GM12892 (cell line): ENCODE results near the gene VSIR.
A peak's percentile ranks its signal among the peaks of the same experiment; 100 is the strongest.

Experiments
- DNase-seq: peaks from one replicate; pipeline ENCODE4 v3.0.0; 2011; ENCODE audit not compliant: insufficient read length
- FAIRE-seq: peaks from 2 replicates; lab custom pipeline; 2011; peaks lifted over from hg19 to GRCh38; lab: Jason Lieb, UNC
- POLR2A ChIP-seq: IDR thresholded peaks from 2 replicates; pipeline ENCODE4 v1.6.1; 2011; ENCODE audit warnings: low read depth, low read length, control low read depth
- POLR2AphosphoS5 ChIP-seq: IDR thresholded peaks from 2 replicates; pipeline ENCODE4 v1.6.1; 2011; ENCODE audit warnings: low read depth, low read length, control low read depth
- TAF1 ChIP-seq: IDR thresholded peaks from 2 replicates; pipeline ENCODE4 v1.6.1; 2011; ENCODE audit warnings: low read depth, mild to moderate bottlenecking, control low read depth, low read length, borderline replicate concordance

The VSIR gene

DNA sequence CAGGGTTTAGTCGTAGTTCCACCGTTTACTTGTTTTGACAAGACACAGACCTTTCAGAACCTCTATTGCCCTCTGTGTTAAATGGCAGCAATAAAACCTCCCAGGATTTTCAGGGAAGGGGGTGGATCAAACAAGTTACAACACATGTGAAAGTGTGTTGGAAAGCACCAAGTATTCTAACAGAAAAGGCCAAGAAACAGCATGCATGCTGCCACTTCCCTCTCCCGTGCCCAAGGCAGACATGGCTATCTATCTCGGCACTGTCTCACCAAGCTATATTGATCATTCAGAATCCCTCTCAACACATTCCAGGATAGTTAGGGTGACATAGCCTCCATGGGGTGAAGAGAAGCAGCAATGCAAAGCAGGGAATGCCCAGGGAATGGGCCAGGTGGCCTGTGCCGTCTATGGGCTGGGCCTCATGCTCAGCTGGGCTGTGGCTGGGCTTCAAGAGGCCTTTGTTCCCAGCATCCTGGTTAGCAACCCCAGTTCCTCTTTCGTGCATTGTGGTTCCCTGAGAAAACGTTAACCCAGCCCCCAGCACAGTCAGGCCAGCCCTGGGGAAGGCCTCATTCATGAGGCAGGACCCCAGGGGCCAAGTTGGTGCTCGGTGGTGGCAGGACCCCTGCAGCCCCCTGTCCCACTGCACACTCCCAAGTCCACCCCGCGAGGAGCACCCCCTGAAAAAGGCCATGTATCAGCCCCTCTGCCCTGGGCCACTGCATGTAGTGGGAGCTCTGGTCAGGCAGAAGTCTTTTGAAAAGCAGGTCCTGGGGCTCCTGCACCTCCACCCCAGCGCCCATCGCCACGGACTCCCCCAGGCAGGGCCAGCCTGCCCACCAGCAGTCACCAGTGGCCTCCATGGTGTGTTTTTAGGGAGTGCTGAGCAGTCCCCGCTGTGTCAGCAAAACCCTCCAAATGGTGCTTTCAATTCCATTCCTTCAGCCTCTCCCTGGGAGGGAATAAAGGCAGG is 25.5 kb downstream of the VSIR start:
- FAIRE-seq (peak; percentile 76), DNase-seq (peak; percentile 56)
- TF ChIP-seq TAF1 (no peak), POLR2AphosphoS5 (no peak), POLR2A (no peak)

DNA sequence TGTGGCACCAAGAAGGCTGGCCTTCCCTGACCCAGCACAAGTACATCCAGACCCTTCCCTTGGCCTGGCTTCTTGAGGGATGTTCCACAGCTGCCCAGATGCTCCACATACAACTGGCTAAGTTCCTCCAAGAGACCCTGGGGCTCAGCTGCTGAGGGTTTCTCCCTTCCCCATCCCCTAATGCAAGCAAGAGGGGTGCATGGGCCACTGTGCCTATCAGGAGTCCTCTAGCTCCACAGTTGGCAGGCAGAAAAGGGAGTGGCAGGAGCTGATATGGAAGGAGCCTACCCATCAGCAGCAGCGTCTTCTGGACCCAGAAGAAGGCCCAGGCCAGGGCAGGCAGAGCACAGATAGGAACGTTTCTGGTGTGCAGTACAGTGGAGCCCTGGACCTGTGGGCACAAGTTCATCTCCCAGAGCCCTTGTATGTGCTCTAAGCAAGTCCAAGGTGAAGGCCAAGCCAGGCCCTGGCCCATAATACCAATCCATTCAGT is 26.2 kb downstream of the VSIR start:
- no peak for TF ChIP-seq POLR2A
- TF ChIP-seq POLR2AphosphoS5, result no peak
- DNase-seq, result no peak
- FAIRE-seq, result no peak

DNA sequence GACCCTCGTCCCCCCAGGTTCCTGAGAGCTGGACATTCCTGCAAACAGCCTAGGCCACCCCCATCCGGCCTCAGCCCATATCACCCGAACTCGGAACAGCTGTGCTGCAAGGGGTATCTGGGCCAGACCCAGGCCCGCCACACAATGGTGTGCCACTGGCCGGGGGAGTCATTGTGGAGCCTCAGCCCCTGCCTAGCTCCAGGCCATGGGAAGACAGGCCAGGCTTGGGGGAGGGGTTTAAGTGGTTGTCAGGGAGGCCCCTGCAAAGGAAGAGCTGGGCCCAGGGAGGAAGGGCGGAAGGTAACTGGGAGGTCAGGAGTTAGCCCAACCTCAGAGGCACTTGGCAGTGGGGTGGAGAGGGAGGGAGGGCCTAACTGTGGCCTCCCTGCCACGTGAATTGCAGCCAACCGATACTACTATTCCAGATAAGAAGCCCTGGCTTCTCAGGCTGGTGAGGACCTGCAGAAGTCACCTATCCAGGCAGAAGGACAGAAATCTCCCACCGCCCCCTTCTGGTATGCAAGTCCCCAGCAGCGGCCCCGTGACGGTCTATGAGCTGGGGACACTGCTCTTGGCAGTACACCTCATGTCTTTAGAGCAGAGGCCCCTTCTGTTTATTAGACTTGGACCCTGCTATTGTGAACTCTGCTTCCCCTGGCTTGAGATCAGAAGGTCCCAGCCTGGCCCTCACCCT is 26.8 kb downstream of the VSIR start:
- no peak for FAIRE-seq
- no peak for DNase-seq
- no peak for TF ChIP-seq POLR2A
- no peak for TF ChIP-seq POLR2AphosphoS5
- TF ChIP-seq TAF1, result no peak

DNA sequence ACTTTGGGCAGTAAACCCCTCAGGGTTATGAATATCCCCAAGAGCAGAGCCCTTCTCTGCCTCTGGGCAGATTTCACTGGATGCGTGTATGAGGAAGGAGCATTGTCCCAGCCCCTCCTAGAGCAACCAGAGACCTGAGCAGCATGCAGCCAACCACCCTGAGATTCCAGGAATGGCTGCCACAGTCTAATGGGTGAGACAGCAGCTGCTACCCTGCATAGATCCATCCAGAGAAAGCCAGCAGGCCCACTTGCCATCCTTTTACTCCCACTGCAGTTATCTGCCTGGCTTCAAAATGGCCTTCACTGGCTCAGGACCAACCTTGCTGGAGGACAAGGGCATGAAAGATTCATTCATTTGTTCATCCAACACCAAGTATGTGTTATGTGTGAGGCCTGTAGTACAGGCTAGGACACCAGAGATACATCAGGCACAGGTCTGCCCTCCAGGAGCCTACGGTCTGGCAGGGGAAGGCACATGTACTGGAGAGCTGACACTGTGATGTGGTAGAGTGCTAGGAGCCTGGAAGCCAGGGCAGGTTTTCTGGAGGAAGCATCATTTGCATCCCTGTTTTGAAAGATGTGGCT is 27.6 kb downstream of the VSIR start:
- DNase-seq (no peak), FAIRE-seq (no peak)
- no peak for TF ChIP-seq POLR2AphosphoS5
- no peak for TF ChIP-seq POLR2A
- TF ChIP-seq TAF1, result no peak

DNA sequence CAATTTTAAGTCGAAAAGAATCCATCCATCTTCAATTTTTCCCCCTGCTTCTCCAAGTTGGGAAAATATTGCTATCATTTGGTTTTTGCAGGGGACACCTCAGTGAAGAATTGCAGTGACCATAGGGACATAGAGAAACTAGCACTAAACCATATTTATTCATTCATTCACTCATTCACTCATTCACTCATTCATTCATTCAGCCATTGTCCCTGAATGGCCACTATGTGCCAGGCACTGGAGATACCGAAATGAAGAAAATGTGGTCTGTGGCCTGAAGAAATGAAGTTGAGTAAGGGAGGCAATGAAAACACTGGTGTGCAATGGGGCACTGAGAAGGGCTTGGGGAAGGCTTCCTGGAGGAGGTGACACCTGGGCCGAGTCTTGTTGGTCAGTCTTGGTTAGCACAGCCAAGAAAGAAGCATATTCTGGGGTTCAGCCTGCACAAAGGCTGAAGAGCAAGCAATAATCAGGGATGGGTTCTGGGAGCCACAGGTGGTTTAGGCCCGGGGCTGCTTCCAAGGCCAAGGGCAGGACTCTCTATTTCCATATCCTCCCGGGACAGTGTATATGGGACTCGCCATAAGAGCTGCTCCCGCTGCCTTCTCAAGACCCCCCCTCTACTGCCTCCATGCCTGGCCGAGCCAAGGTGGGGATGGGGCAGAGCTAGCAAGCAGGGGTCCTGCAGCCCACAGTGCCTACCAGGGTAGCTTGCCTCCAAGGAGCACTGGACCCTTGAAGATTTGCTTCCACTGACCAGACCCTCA is 28.2 kb downstream of the VSIR start:
- TF ChIP-seq TAF1, result no peak
- TF ChIP-seq POLR2AphosphoS5, result no peak
- no peak for TF ChIP-seq POLR2A
- FAIRE-seq (no peak), DNase-seq (no peak)

DNA sequence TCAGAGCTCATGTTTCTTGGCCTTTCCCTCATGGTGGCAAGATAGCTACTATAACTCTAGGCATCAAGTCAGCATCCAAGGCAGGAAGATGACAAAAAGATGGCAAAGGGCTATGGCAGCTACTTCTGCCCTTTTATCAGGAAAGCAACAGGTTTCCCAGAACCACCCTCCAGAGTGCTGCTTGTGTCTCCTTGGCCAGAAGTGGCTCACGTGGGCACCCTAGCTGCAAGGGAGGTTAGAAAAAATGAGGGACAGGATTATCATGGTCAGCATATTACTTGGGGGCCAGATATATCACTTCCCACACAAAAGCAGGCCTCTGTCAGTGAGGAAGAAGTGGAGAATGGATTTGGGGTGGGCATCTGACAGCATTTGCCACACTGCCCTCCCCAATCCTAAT is 29.5 kb downstream of the VSIR start:
- DNase-seq (no peak), FAIRE-seq (no peak)
- TF ChIP-seq POLR2A, result no peak
- no peak for TF ChIP-seq POLR2AphosphoS5

DNA sequence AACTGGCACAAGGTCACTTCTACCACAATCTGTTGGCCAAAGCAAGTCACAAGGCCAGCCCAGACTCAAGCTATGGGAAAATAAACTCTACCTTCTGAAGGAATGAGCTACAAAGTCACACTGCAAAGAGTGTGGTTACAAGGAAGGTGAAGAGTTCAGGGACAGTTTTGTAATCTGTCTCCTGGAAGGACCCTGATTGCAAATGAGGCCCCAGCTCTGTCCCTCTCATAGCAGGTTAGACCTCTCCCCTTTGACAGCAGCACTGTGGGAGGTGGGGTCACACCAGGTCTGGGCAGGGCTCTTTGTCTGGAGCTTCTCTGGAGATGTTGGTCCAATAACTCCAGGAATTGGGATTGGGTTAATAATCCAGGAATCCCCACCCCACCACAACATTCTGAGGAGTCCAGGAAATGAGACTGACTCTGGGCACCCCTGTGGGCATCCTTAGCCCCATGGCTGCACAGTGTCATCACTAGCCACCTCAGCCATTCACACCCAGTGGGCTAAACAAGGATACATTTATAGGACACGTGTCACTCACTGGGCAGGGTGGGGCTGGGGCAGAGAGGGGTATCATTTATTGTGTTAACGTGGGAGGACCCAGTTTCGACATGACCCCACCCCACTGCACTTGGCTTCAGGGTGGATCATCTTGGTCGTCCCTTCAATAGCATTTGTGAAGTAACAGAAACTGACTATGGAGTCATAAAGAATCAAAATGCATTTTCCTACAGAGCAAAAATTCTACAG is 30.1 kb downstream of the VSIR start:
- TF ChIP-seq POLR2A (no peak), TAF1 (no peak), POLR2AphosphoS5 (no peak)
- DNase-seq (no peak), FAIRE-seq (no peak)

DNA sequence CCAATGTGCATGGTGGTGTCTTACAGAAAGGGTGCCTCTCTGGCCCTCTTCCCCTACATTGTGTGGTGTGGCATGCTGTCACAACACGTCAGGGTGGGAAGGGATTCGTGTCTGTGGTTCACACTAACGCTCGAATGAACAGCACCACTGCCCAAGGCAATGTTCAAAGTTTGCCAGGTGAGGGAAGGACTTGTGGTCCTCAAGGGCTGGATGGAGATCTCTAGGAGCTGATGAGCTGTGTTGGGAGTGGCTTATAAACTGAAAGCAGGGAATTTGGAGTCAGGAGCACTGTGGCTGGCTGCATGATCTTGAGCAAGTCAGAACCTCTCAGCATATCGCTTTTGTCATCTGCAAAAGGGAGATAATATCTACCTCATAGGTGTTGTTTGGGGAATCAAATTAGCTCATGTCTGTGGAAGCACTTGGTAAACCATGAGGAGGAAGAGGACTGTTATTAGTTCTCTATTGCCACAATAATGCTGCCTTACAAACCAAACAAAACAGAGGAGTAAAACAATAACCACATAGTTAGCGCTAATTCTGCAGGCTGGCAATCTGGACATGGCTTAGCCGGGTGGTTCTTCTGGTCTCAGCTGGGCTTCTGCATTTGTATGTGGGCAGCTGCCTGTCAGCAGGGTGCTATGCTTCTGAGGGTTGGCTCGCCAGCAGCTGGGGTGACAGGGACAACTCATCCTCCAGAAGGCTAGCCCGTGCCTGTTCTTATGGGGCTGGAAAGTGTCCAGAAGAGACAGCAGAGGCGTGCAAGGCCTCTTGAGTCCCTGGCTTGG is 30.8 kb downstream of the VSIR start:
- FAIRE-seq (no peak), DNase-seq (no peak)
- TF ChIP-seq POLR2A, result no peak
- no peak for TF ChIP-seq POLR2AphosphoS5
- TF ChIP-seq TAF1, result no peak

DNA sequence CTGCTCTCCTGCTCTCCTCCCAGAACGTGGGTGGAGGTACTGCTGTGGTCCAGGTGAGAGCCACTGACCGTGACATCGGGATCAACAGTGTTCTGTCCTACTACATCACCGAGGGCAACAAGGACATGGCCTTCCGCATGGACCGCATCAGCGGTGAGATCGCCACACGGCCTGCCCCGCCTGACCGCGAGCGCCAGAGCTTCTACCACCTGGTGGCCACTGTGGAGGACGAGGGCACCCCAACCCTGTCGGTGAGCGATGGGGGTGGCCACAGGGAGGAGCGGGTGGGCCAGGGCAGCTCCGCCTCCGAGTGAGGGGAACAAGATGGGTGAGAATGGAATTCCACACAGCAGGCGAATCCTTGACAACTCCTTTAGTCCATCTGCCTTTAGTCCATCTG is 31.6 kb downstream of the VSIR start:
- no peak for FAIRE-seq
- no peak for DNase-seq
- TF ChIP-seq POLR2A, result no peak
- no peak for TF ChIP-seq TAF1

DNA sequence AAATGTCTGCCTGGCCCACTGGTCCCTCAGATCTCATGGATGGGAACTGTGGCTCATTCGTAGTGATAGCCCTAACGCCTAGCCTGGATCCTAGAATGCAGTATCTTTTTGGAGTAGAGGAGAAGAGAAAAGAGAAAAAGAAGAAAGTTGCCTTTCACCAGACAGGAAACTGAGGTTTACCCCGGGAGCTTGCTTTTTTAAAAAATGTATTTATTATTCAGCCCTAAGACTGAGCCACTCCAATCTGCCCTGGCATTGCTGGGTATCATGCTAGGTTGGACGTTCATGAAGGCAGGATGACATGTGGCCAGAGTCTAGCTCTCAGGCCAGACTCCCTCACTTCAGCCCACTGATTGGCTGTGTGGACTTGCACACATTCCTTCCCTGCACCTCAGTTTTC is 32.3 kb downstream of the VSIR start:
- FAIRE-seq (no peak), DNase-seq (no peak)
- TF ChIP-seq POLR2AphosphoS5 (no peak), TAF1 (no peak), POLR2A (no peak)
